A673 (cell line): ENCODE results near the gene PCARE.

Experiments
- EZH2 ChIP-seq: fragments of 200-600 bp; sonication (generic); IDR thresholded peaks from 2 replicates; pipeline ENCODE4 v1.6.1; 2017; ENCODE audit warnings: borderline replicate concordance, low read depth, mild to moderate bottlenecking, mixed read lengths, antibody characterized with exemption, low read length; ENCODE audit not compliant: poor library complexity, severe bottlenecking
- TF ChIP-seq, protein P1 (sequence below): fragments of 300-800, 200-600 bp; sonication (generic); conservative IDR thresholded peaks from 2 replicates; pipeline ENCODE4 v1.5.1; 2017; ENCODE audit warnings: low read depth, mild to moderate bottlenecking, antibody characterized with exemption, low read length, moderate library complexity, mixed read lengths

DNA sequence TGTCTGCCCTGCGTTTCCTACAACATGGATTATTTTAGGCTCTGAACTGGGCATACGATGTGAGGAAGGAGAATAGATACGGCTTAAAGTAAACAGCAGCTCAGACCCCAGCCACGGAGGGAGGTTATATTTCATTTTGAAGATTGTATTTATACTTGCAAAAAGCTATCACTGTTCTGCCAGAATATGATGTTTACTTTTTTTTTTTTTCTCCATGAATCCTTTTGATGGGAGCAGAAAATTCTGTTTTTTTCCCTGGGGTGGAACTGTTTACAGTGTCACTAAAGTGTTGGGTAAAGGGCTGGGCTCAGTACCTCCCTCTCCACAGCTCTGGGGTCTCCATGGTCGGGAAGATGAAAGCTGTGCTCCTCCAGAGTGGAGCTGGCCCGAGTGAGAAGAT lies 13.1 kb downstream of the PCARE start:
- TF ChIP-seq, protein P1, sequence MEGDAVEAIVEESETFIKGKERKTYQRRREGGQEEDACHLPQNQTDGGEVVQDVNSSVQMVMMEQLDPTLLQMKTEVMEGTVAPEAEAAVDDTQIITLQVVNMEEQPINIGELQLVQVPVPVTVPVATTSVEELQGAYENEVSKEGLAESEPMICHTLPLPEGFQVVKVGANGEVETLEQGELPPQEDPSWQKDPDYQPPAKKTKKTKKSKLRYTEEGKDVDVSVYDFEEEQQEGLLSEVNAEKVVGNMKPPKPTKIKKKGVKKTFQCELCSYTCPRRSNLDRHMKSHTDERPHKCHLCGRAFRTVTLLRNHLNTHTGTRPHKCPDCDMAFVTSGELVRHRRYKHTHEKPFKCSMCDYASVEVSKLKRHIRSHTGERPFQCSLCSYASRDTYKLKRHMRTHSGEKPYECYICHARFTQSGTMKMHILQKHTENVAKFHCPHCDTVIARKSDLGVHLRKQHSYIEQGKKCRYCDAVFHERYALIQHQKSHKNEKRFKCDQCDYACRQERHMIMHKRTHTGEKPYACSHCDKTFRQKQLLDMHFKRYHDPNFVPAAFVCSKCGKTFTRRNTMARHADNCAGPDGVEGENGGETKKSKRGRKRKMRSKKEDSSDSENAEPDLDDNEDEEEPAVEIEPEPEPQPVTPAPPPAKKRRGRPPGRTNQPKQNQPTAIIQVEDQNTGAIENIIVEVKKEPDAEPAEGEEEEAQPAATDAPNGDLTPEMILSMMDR, result no peak
- no peak for TF ChIP-seq EZH2
